ENCODE data around the gene RPL7A.
A peak's percentile ranks its signal among the peaks of the same experiment; 100 is the strongest.

Gene RPL7A

DNA sequence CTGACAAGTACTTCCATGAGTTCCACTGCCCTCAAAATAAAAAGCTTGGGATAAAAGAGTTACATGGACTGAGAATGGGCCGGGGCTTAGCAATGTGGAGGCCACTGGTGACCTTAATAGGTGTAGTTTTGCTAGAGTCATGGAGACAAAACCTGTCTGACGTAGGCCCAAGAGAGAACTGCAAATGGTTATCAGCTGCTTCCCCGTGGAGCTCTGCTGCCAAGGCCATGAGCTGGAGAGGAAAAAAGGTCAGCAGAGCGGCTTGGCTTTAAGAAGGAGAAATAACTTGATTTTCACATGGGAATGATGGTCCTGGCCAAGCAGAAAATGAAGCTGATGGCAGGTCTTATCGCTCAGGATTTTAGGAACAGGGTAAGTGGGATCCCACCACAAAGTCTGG is 8.4 kb upstream of the RPL7A start:
- H3K9me2 ChIP-seq (replicated peaks; ENCODE audit: control insufficient read depth, low read length) = no peaks in the 10 kb centered on the region
- H3K4me3 ChIP-seq (ENCODE audit: low read length) = no peak overlapping the region
- no peaks in the 10 kb centered on the region for H3K9me3 ChIP-seq (ENCODE audit: control insufficient read depth, insufficient read depth, low read length)
- peaks cover 46% of the 10 kb centered on the region for H3K4me1 ChIP-seq (ENCODE audit: control insufficient read depth, low read length)
- peaks cover 16% of the 10 kb centered on the region for H3F3A ChIP-seq (ENCODE audit: control insufficient read depth, insufficient read depth)
- peaks cover 13% of the 10 kb centered on the region for H3K79me2 ChIP-seq (ENCODE audit: control insufficient read depth, low read length)
- TF ChIP-seq, protein P1, sequence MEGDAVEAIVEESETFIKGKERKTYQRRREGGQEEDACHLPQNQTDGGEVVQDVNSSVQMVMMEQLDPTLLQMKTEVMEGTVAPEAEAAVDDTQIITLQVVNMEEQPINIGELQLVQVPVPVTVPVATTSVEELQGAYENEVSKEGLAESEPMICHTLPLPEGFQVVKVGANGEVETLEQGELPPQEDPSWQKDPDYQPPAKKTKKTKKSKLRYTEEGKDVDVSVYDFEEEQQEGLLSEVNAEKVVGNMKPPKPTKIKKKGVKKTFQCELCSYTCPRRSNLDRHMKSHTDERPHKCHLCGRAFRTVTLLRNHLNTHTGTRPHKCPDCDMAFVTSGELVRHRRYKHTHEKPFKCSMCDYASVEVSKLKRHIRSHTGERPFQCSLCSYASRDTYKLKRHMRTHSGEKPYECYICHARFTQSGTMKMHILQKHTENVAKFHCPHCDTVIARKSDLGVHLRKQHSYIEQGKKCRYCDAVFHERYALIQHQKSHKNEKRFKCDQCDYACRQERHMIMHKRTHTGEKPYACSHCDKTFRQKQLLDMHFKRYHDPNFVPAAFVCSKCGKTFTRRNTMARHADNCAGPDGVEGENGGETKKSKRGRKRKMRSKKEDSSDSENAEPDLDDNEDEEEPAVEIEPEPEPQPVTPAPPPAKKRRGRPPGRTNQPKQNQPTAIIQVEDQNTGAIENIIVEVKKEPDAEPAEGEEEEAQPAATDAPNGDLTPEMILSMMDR (IDR thresholded peaks at IDR 0.05; ENCODE audit: low read depth, low read length, poor library complexity, severe bottlenecking) = no peak
- no peak for TF ChIP-seq EZH2phosphoT487 (IDR thresholded peaks at IDR 0.05; ENCODE audit: borderline replicate concordance, low read length)
- H3K27me3 ChIP-seq (ENCODE audit: control insufficient read depth, low read length) = no peaks in the 10 kb centered on the region
- peaks cover 68% of the 10 kb centered on the region for H3K36me3 ChIP-seq (ENCODE audit: control insufficient read depth, low read length)
- H3K4me2 ChIP-seq (ENCODE audit: low read length) = 0 out of 2 replicates have a peak overlapping the region, but pooled peaks have one; percentile 58
- H3K27ac ChIP-seq (ENCODE audit: low read depth, low read length) = peak overlapping the region; percentile 33; the same call in 1 of the 2 replicates
- peaks cover 6% of the 10 kb centered on the region; the same call in 1 of the 2 replicates for H4K20me1 ChIP-seq (ENCODE audit: control insufficient read depth, insufficient read depth, low read depth, low read length)

DNA sequence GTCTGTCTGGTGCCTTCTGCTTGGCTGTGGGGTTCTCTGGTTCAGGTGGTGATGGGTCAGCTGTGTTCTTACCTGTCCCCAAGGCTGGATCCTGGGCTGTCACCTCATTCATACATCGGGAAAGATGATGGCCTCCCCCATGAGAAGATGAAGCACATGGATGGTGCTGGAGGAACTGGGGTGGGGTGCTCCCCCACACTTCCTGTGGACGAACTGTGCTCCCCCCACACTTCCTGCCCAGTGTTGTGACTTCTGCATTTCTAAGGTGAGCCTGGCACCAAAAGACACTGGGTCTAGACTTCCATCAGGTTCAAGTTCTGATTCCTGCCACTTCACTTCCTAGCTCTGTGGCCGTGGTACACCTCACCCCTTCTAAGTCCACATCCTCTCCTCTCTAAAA is 7.8 kb upstream of the RPL7A start:
- TF ChIP-seq, protein P1 (IDR thresholded peaks at IDR 0.05; ENCODE audit: low read depth, low read length, poor library complexity, severe bottlenecking) = no peak
- TF ChIP-seq EZH2phosphoT487 (IDR thresholded peaks at IDR 0.05; ENCODE audit: borderline replicate concordance, low read length) = no peak
- peak overlapping the region; percentile 33; the same call in 1 of the 2 replicates for H3K27ac ChIP-seq (ENCODE audit: low read depth, low read length)
- H3K4me2 ChIP-seq (ENCODE audit: low read length) = peak overlapping the region; percentile 58
- peaks cover 13% of the 10 kb centered on the region for H3K79me2 ChIP-seq (ENCODE audit: control insufficient read depth, low read length)
- H3K36me3 ChIP-seq (ENCODE audit: control insufficient read depth, low read length) = peaks cover 68% of the 10 kb centered on the region
- H4K20me1 ChIP-seq (ENCODE audit: control insufficient read depth, insufficient read depth, low read depth, low read length) = no peaks in the 10 kb centered on the region; the same call in 1 of the 2 replicates
- H3K9me2 ChIP-seq (replicated peaks; ENCODE audit: control insufficient read depth, low read length) = no peaks in the 10 kb centered on the region
- H3K4me1 ChIP-seq (ENCODE audit: control insufficient read depth, low read length) = peaks cover 41% of the 10 kb centered on the region
- no peaks in the 10 kb centered on the region for H3K27me3 ChIP-seq (ENCODE audit: control insufficient read depth, low read length)
- peaks cover 16% of the 10 kb centered on the region for H3F3A ChIP-seq (ENCODE audit: control insufficient read depth, insufficient read depth)
- H3K4me3 ChIP-seq (ENCODE audit: low read length) = peak overlapping the region; percentile 37
- no peaks in the 10 kb centered on the region for H3K9me3 ChIP-seq (ENCODE audit: control insufficient read depth, insufficient read depth, low read length)

DNA sequence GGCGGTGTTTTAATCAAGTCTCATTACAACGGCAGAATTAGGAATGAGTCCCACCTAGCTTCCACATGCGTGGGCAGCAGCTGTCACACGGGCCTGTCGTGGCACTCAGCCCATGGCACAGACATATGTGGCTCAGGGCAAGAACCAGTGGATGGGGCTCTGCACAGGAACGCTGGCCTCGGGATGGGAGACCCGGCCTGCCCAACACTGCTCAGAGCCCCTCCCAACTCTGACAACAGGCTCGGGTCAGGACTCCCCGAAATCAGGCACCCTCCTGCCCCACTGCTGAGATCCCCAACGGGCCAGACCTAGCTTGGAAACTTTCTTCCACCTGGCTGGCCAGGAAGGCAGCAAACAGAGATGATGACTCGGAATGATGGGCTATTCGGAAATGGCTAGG is 7.1 kb upstream of the RPL7A start:
- H3K36me3 ChIP-seq (ENCODE audit: control insufficient read depth, low read length) = peaks cover 74% of the 10 kb centered on the region

More for the DNA sequence above, 7.1 kb upstream of the RPL7A start:
- peak overlapping the region; percentile 37; the same call in 1 of the 2 replicates for H3K4me3 ChIP-seq (ENCODE audit: low read length)
- H3K27ac ChIP-seq (ENCODE audit: low read depth, low read length) = no peak overlapping the region
- peaks cover 13% of the 10 kb centered on the region for H3K79me2 ChIP-seq (ENCODE audit: control insufficient read depth, low read length)
- no peaks in the 10 kb centered on the region for H3K27me3 ChIP-seq (ENCODE audit: control insufficient read depth, low read length)
- peaks cover 16% of the 10 kb centered on the region for H3F3A ChIP-seq (ENCODE audit: control insufficient read depth, insufficient read depth)
- H3K4me2 ChIP-seq (ENCODE audit: low read length) = peak overlapping the region; percentile 58
- H3K9me3 ChIP-seq (ENCODE audit: control insufficient read depth, insufficient read depth, low read length) = no peaks in the 10 kb centered on the region
- H4K20me1 ChIP-seq (ENCODE audit: control insufficient read depth, insufficient read depth, low read depth, low read length) = no peaks in the 10 kb centered on the region
- H3K9me2 ChIP-seq (replicated peaks; ENCODE audit: control insufficient read depth, low read length) = no peaks in the 10 kb centered on the region
- TF ChIP-seq, protein P1 (IDR thresholded peaks at IDR 0.05; ENCODE audit: low read depth, low read length, poor library complexity, severe bottlenecking) = no peak
- TF ChIP-seq EZH2phosphoT487 (IDR thresholded peaks at IDR 0.05; ENCODE audit: borderline replicate concordance, low read length) = no peak
- peaks cover 41% of the 10 kb centered on the region for H3K4me1 ChIP-seq (ENCODE audit: control insufficient read depth, low read length)

Data from DOHH2 (cell line).